Neuron (in vitro differentiated cells): Measurements from ENCODE around the gene PKNOX1.
"Not testable (repeated sequence)": the region's sequence is repeated elsewhere in the genome, so short reads cannot be mapped to it uniquely, and the experiment has no call there.

Experiments used
- H2AFZ ChIP-seq: one replicate; pipeline ENCODE4 v1.6.1; 2013; ENCODE audit warnings: low read depth, mild to moderate bottlenecking, inconsistent platforms, low read length, moderate library complexity
- H3K27me3 ChIP-seq: one replicate; pipeline ENCODE4 v1.6.1; 2013; ENCODE audit warnings: low read length; ENCODE audit not compliant: insufficient read depth
- H3K36me3 ChIP-seq: one replicate; pipeline ENCODE4 v1.6.1; 2013; ENCODE audit warnings: low read length; ENCODE audit not compliant: insufficient read depth
- H3K4me1 ChIP-seq: one replicate; pipeline ENCODE4 v1.6.1; 2013; ENCODE audit warnings: low read length; ENCODE audit not compliant: insufficient read depth
- H3K4me3 ChIP-seq: 2 replicates; pipeline ENCODE4 v1.5.1; 2013; ENCODE audit warnings: mild to moderate bottlenecking, low read length, moderate library complexity
- H3K9me3 ChIP-seq: one replicate; pipeline ENCODE4 v1.6.1; 2013; ENCODE audit warnings: low read length

The PKNOX1 gene

GRCh38 chr21:43075170-43076022, 101.0 kb downstream of the PKNOX1 start, which contains the start of gene CBS:
CBS (minus strand) TSS chr21:43075835; CDS start chr21:43072193, 3,642 bp downstream.
- not testable (repeated sequence) for H3K36me3 ChIP-seq, H3K27me3 ChIP-seq, H2AFZ ChIP-seq, H3K4me1 ChIP-seq, H3K9me3 ChIP-seq, H3K4me3 ChIP-seq

DNA sequence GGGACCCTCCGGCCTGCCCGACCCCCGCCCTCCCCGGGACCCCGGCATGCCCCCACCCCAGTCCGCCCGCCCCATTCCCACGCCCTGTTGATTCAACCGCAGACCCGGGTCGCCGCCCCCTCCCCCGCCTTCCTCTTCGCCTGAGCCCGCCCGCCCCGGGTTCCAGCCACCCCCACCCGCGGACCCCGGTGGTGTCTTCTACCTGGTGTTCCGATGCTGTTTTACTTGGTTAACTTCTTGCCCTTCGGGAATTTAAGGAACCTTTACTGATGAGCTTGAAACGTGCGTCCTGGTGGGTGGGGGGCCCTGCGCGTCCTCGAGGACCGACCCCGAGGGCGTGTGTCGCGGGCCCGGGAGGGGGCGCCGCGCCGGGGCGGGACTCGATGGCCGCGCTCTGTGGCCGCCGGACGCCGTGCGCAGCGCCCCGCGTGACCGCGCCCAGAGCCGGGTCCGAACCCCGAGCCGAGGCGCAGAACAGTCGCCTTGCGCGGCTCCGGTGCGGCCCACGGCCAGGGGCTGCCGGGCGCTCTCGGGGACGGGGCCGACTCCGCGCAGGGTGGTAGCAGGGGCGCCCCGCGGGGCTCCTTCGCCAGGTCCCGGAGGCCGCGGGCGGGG, 101.8 kb downstream of the PKNOX1 start:
- not testable (repeated sequence) for H3K4me1 ChIP-seq, H3K4me3 ChIP-seq, H2AFZ ChIP-seq

DNA sequence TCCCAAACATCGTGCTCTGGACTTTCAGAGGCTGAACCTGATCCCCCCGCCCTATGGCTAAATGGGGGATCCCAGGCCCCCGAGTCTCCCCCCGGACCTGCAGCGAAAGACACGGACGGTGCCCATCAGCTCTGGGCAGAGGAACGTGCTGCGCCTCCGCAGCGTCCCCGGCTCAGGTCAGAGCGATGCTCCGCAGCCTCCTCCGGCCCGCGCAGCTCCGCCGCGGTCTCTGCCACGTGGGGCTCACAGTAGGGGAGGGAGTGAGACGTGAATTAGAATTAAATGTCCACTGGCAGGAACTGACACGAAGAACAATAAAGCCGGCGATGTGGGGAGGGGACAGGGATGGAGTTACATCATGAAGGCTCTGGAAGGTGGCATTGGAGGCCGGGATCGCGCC, 102.3 kb downstream of the PKNOX1 start:
- H3K27me3 ChIP-seq, H3K4me3 ChIP-seq, H3K4me1 ChIP-seq, H2AFZ ChIP-seq, H3K36me3 ChIP-seq, H3K9me3 ChIP-seq: not testable (repeated sequence)

More for the DNA sequence above, 101.8 kb downstream of the PKNOX1 start:
- not testable (repeated sequence) for H3K36me3 ChIP-seq, H3K9me3 ChIP-seq, H3K27me3 ChIP-seq

DNA sequence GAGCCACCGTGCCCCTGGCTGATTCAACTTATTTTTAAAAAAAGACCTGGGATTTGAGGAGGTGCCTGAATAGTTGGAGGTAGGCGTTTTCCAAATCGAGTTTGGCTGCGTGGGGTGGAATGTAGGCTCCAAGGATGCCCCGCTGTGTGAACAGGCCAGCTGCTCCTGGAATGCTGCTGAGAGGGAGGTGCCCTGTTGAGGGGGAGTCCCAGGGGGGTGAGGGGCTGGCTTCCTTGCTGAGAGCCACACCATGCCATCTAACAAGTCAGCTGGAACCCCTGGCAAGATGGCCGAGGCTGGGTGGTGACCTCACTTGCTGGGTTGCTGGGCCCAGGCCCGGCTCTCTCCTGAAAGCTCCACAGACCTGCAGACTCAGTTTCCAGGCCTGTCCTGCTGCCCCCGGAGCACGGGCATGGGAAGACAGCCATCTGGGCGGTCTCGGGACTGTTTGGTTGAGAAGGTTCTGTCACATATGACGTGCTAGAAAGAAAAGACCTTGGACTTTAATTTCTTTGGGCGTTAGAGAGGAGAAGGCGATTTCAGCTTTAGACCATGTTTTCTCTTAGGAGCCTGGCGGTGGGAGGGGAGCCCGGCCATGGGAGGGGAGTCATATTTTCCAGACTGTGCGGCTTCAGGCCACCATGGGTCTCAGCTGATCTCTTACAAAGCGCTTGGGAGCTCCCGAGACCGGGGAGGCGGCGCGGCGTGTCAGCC, 108.4 kb downstream of the PKNOX1 start:
- H3K36me3 ChIP-seq, H3K27me3 ChIP-seq, H3K9me3 ChIP-seq, H3K4me3 ChIP-seq, H3K4me1 ChIP-seq, H2AFZ ChIP-seq: not testable (repeated sequence)
